Keratinocyte (primary cell): ENCODE data around the gene PRKN.

ENCODE experiments used
- CTCF ChIP-seq, 3 experiments: IDR thresholded peaks in 1 of 3; conservative IDR thresholded peaks in 1 of 3; optimal IDR thresholded peaks in 1 of 3; 2 replicates in 2 of 3; 3 replicates in 1 of 3; pipeline versions ENCODE3 to v1.5.1; 2011; ENCODE audit warnings: low read length in 3 of 3, mild to moderate bottlenecking in 3 of 3, moderate library complexity in 2 of 3, control low read depth in 1 of 3, inconsistent platforms in 1 of 3; ENCODE audit not compliant: insufficient read depth in 2 of 3; ENCODE audit errors: extremely low read depth in 1 of 3
- EZH2 ChIP-seq: IDR thresholded peaks from one replicate; pipeline ENCODE4 v1.6.1; 2012; ENCODE audit warnings: inconsistent platforms, mild to moderate bottlenecking, low read length, moderate library complexity

GRCh38 chr6:161463071-161463470 lies 1264.5 kb downstream of the PRKN start:
- TF ChIP-seq CTCF (optimal IDR thresholded peaks at IDR 0.05 in 1 of 3, IDR thresholded peaks at IDR 0.05 in 1 of 3, conservative IDR thresholded peaks at IDR 0.05 in 1 of 3; ENCODE audit: extremely low read depth in 1 of 3, insufficient read depth in 2 of 3, low read length in 3 of 3) (no peak), EZH2 (no peak)
